ENCODE data around the gene MRPL42.

DNA sequence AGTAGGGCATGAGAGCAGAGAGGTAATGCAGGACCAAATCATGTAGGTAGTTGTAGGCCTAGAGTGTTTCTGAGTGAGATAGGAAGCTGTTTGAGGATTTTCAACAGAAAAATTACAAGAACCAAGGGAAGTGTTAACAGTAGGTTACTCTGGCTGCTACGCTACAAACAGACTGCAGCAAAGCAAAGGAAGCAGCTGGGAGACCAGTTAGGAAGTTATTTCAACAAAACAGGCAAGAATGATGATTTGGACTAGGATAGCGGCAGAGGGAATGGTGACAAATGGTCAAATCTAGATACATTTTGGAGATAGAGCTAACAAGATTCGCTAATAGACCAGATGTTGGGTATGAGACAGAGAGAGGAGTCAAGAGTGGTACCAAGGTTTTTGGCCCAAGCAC, 26.8 kb downstream of the MRPL42 start:
- TF ChIP-seq TAF1 (IDR thresholded peaks at IDR 0.05; ENCODE audit: borderline replicate concordance, insufficient read depth, low read length) (no peak), POLR2AphosphoS5 (IDR thresholded peaks at IDR 0.05; ENCODE audit: low read depth, low read length) (no peak)
- TF ChIP-seq, protein P1, sequence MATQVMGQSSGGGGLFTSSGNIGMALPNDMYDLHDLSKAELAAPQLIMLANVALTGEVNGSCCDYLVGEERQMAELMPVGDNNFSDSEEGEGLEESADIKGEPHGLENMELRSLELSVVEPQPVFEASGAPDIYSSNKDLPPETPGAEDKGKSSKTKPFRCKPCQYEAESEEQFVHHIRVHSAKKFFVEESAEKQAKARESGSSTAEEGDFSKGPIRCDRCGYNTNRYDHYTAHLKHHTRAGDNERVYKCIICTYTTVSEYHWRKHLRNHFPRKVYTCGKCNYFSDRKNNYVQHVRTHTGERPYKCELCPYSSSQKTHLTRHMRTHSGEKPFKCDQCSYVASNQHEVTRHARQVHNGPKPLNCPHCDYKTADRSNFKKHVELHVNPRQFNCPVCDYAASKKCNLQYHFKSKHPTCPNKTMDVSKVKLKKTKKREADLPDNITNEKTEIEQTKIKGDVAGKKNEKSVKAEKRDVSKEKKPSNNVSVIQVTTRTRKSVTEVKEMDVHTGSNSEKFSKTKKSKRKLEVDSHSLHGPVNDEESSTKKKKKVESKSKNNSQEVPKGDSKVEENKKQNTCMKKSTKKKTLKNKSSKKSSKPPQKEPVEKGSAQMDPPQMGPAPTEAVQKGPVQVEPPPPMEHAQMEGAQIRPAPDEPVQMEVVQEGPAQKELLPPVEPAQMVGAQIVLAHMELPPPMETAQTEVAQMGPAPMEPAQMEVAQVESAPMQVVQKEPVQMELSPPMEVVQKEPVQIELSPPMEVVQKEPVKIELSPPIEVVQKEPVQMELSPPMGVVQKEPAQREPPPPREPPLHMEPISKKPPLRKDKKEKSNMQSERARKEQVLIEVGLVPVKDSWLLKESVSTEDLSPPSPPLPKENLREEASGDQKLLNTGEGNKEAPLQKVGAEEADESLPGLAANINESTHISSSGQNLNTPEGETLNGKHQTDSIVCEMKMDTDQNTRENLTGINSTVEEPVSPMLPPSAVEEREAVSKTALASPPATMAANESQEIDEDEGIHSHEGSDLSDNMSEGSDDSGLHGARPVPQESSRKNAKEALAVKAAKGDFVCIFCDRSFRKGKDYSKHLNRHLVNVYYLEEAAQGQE (IDR thresholded peaks at IDR 0.05; ENCODE audit: insufficient read depth in 1 of 2, low read depth in 2 of 2, low read length in 2 of 2) = no peak

Data from PFSK-1 (cell line).